CD4-positive, alpha-beta T cell treated with Interleukin-6 at 100 ng/mL for 8 hours (primary cell): Measurements from ENCODE around the gene GP1BA.

Experiments
- DNase-seq: peaks from one replicate; pipeline ENCODE4 v3.0.0-alpha.2; 2020; ENCODE audit warnings: mixed read lengths, low spot score

The GP1BA gene

DNA sequence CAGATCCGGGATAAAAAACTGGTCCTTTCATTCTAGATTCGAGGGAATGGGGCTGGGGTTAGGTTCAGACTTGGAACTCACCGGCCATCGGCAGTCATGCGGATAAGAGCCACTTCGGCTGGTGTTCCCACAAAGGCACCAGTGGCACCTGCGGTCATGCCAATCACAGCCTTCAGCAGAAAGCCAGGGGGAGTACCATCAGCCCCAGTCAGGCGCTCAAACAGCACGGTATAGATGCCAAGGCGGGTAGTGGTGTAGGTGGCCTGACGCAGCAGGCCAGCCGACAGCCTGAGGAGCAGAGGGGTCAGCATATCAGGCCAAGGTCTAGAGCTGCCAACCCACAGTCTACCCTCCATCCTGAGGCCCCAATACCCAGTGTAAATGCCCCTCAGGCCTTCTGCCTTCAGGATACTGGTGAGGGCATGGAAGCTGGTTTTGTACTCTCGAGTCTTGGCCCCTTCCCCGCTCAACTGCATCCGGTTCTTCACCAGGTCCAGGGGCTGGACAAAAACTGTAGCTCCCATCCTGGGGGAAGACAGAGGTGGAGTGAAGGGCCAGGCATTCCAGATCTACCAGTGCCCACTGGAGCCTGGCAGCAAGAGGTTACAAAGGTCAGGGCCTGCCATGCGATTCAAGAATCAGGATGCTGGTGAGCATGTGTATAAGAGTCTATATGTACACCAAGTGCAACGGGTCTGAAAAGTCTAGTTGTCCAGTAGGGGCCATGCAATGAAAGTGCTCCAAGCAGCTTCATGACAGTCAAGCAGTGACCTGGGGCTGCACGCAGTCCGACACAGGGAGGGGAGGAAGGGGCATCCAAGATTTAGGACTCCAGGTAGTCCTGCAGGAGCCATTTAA, 6.8 kb downstream of the GP1BA start:
- no peak for DNase-seq

DNA sequence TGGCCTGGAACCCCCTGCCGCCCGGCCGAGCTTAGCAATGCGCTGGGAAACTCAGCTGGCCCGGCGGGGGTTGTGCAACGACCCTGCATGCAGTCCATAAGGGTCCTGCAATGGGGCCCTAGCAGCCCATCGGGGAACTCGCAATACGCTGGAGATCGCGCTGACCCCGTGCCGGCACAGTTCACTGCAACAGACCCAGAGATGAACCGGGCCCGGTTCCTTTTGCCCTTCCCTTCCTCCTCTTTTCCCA, 7.4 kb downstream of the GP1BA start:
- DNase-seq = no peak

DNA sequence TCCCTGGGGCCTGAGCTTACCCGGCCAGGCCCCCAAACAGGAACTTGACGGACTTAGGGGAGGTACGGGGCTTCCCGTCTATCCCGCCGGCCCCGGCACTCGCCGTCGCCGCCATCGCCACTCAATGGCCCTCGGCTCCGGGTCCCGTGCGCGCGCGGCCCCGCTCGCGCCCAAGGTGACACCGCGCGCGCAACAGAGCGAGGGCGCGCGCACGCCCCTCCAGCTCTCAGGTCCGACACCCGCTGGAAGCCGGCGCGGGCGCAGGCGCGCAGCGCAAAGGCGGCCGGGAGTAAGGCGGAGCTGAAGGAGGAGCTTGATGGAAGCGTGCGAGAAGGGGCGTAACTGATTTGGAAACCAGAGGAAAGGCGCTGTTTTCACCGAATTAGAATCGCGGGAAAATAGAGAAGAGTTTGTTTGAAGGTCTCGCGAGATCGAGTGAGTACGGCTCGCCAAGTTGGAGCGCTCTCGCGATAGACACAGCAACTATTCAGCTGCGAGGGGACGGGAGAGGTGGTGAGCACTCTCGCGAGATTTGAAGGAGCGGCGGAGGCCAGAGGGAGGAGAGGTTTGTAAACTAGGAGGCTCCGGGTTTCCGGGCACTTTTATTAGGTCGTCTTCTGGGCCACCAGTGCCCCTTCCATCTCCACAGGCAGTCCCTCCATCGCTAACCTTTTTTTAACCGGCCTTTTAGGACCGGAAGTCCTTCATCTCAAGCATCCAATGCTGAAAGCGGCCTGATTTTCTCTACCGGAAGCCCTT, 7.9 kb downstream of the GP1BA start, which contains the start of the genes RNF167 and SLC25A11:
RNF167 (plus strand) TSS at position 473 of the 759 bp plus-strand sequence. CDS start 642 bp downstream, outside the sequence.
SLC25A11 (minus strand) TSS at position 251 of the 759 bp plus-strand sequence; CDS start at position 115, 136 bp downstream.
- DNase-seq = peak; percentile 98

DNA sequence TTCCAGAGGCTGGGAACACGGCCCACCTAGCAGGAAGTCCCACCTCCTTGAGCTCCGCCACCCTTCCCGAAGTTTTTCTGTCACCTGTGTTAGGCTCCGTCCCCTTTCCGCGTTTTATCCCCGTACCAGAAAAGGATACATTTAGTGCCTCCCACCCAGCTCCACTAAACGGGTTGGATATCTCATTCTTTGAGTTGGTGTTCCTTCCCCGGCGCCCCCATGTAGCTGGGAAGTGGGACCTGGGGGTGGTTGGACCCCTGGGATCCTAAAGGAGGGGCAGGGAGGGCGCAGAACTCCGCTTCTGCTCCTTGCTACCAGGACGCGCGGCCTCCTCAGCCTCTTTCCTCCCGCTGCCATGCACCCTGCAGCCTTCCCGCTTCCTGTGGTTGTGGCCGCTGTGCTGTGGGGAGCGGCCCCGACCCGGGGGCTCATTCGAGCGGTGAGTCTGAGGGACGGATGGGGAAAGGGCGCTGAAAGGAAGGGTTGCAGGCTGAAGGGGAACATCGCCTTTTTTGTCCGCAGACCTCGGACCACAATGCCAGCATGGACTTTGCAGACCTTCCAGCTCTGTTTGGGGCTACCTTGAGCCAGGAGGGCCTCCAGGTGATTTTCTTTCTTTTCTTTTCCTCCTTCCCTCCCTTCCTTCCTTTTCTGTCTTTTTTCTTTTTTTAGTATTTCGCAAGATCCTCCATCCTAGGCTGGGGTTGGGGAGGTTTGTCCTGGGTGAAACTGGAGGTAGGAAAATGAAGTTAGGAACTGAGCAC, 8.7 kb downstream of the GP1BA start:
- peak; percentile 39 for DNase-seq

DNA sequence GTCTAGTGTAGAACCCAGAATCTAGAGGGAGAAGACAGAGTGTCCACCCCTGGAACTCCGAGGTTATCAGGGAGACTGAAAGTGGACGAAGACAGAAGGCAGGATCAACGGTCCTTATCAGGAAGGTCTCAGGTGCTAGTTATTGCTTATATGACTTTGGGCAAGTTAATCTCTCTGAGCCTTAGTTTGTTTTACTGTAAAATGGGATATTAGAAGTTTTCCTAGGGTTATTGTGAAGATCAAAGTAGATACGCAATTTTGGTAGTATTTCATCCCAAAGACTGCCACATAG, 9.2 kb downstream of the GP1BA start:
- no peak for DNase-seq

DNA sequence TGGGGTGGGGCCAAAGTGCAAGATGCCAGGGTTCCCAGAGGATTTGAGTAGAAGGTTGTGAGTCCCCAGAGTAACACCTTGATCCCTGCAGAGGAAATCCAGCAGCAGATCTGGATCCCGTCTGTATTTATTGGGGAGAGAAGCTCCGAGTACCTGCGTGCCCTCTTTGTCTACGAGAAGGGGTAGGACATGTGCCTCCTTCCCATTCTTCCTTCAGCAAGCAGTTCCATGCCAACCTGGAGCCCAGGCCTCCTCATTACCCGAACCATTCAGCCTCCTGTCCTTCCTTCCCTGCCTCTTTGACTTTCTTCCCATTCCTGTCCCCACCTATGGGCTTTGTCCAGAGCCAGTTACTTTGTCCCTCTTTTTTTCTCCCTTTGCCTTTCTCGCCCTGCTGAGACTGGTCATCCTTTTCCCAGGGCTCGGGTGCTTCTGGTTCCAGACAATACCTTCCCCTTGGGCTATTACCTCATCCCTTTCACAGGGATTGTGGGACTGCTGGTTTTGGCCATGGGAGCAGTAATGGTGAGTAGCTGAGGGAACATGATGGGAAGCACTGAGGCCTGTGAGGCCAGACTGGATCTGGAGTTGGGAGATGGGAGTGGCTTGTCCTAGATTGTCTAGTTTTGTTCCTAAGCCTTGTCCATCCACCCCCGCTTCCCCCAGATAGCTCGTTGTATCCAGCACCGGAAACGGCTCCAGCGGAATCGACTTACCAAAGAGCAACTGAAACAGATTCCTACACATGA, 10.9 kb downstream of the GP1BA start:
- DNase-seq = no peak

DNA sequence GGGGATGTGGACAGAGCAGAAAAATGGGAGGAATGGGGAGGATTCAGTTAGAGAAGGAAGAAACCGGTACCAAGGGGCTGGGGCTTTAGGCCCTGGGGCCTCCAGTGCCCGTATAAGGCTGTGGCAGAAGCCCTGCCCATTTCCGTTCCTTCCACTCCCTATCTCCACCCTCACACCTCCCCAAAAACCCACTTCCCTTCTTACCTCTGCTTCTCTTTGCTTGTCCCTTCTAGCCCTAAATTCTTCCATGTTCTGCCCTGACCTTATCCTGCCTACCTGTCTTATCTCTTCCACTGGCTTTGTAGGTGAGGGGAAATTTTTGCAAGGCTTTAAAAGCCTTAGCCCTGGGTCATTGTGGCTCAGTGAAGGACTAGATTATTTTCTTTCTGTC, 12.1 kb downstream of the GP1BA start:
- DNase-seq = peak; percentile 70

DNA sequence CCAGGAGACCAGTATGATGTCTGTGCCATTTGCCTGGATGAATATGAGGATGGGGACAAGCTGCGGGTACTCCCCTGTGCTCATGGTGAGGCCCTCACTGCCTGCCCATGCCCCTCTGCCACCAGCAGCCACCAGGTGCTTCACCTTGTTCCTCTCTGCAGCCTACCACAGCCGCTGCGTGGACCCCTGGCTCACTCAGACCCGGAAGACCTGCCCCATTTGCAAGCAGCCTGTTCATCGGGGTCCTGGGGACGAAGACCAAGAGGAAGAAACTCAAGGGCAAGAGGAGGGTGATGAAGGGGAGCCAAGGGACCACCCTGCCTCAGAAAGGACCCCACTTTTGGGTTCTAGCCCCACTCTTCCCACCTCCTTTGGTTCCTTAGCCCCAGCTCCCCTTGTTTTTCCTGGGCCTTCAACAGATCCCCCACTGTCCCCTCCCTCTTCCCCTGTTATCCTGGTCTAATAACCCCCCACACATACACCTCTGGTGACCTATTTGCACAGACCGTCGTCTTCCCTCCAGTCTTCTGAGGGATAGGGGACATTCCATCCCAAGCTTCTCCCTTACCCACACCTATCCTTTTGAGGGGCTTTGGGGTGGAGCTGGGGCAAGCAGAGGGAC, 12.6 kb downstream of the GP1BA start:
- no peak for DNase-seq

DNA sequence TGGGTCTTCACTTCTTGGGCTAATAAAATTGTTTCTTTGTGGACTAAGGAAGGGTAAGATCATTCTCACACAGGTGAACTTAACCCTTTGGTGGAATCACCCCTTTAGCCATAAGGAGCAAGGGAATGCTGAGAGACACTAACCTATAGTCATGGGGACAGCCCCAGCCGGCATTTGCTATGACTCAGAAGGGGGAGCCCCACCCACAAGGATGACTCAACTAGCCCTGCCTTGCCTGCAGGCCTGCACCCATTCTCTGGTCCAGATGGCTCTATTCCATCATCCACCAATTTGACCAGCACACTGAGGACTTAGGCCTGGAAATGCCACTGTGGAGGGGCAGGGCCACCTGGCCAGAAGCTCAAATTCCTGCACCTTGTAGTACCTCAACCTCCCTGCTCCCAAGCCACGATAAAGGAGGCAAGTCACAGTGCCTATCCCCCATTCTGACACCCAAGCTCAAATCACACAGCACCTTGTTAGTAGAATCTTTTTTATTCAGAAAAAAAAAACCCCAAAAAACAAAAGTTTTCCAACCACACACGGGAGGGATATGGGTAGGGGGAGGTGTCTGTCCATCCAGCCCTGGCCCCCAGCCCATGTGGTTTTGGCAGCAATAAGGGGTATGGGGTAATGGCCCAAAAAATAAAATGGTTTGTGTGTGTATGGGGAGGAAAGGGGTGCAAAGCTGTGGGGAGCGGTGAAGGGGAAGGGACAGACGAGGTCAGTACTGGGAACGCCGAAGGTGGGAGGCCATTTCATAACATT, 13.3 kb downstream of the GP1BA start:
- DNase-seq = peak; percentile 72

DNA sequence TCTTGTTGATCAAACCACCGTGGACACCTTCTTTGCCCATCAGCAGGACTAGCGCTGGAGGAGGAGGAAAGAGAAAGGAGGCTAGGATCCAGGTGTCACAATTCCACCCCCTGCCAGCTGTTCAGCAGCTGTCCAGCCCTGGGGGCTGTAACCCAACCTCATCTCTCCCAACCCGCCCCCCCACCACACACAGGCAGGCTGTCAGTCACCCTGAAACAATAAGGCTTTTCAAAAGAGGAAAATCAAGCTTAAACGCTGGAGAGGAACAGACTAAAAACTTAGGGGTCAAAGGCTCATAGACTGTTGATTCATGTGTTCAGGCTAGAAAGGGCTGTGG, 13.8 kb downstream of the GP1BA start:
- no peak for DNase-seq

DNA sequence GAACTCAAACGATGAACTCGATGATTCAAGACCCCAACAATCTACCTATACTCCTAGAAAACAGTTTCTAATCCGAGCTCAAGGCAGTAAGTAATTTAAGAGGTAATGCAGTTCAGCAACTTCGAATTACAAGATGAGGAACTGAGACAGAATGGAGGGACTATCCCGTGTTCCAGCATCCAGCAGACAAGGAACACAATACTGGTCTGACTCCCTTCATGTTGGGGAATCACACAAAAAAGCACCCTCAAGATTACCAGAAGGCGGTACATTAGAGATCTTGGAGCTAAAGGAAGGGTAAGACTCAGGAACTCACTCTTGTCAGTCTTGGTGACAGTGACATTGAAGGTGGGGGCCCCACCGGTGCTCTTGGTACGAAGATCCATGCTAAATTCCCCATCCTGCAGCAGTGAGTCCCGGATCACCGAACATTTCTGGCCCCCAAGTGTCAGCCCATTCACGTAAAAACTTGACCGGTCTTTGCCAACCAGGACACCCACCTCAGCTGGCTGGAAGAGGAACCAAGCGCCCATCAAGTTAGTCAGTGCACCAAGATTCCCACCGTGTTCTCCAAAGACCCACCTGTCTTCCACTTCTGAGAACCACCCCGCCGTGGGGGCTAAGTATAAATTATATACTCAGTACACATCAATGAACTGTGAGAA, 14.4 kb downstream of the GP1BA start:
- DNase-seq = no peak

DNA sequence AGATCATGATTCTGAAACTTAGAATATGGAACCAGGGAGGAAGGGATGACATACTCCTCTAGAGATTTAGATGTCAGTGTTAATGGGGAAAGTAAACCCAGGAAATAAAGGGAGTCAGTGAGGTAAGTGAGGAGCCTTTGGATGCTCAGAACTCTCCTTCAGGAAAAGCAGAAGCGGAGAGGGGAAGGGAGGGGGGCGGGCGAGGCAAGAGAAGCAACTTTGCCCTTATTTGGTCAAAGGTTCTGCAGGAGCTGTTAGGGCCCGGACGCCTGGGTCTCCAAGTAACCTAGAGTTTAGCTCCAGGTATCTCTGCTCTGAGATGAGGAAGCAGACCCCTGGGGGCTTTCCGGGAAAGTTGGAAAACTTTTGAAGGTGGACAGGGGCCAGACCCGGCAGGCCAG, 14.9 kb downstream of the GP1BA start:
- no peak for DNase-seq

DNA sequence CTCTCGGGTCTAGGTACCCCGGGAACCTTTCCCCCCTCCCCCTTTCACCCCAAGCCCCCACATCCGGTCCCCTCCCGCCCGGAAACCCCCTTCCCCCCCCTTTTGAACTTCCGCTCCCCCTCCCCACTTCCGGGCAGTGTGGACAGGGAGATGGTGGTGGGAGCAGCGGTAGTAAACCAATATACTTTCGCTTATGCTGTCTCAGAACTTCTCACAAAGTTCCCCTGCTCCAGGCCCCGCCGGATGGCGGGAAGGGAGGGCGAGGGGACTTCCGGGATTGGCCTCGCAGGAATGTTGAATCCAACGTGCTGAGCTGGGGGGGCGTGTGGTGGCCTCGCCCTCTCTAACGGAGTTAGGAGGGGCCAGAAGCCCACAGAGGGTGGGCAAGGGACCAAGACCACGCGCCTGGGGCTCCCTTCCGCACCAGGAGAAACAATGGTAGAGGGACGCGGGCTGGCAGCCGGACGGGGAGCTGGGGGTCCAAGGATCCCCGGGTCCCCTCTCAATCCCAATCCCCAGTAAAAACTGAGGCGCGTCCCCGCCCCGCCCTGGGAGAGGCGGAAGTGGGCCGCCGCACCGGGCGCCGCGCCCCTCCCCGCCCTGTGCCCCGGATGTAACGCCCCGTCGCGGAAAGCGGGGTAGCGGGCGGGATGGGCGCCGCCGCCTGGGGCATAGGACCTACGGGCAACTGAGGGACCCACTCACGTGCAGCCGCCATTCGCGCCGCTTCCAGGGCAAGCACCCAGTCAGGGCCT, 15.5 kb downstream of the GP1BA start:
- DNase-seq = peak; percentile 60

DNA sequence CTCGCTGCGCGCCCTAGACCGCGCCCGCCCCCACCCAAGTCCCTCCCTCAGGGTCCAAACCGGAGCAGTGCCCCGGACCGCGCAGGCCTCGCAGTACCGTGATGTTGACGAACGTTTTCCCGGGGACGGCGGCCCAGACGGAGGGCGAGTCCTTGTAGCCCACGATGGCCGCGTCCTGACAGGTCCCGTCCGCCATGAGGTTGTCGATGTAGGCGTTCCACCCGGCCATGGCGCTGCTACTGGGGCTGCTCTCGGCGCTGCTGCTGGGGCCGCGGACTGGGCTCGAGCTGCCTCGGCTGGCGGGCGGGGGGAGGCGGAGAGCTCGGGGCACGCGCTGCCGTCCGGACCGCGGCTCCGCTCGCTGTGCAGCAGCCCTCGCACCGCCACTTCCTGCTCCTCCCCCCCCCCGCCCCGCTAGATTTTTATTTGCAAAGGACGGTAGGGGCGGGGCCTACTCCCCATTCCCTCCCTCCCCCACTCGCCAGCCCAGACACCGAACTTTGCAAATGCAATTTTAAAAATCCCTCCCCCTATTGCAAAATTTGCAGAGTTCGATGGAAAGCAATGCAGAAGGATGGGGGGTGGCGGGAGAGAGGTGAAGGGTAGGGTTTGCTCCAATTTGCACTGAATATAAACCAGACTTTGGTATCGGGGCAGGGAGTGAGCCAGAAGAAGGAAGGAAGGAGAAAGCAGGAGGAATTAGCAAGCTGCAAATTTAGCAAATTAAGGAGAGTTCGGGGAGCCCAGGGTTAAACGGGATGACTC, 16.3 kb downstream of the GP1BA start, which contains the start of gene PFN1:
PFN1 (minus strand) TSS at position 365 of the 765 bp plus-strand sequence; CDS start at position 229, 136 bp downstream.
- peak; percentile 94 for DNase-seq

DNA sequence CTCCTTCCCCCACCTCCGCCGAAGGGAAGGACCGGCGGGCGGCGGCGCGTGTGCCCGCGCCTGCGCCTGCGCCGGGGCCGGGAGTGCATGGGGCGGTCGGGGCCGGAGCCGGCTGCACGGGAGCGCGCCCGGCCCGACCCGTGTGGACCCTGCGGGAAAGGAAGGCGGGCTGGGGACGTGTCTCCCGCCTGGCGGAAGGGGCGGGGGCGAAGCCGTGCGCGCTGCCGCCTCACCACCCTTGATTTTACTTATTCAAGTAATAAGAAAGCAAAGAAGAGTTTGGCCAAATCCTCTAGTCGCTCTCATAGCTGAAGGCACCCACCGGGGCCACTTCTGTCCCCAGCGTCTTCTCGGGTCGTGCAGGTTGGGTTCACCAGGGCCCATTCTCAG, 16.8 kb downstream of the GP1BA start:
- peak; percentile 73 for DNase-seq

DNA sequence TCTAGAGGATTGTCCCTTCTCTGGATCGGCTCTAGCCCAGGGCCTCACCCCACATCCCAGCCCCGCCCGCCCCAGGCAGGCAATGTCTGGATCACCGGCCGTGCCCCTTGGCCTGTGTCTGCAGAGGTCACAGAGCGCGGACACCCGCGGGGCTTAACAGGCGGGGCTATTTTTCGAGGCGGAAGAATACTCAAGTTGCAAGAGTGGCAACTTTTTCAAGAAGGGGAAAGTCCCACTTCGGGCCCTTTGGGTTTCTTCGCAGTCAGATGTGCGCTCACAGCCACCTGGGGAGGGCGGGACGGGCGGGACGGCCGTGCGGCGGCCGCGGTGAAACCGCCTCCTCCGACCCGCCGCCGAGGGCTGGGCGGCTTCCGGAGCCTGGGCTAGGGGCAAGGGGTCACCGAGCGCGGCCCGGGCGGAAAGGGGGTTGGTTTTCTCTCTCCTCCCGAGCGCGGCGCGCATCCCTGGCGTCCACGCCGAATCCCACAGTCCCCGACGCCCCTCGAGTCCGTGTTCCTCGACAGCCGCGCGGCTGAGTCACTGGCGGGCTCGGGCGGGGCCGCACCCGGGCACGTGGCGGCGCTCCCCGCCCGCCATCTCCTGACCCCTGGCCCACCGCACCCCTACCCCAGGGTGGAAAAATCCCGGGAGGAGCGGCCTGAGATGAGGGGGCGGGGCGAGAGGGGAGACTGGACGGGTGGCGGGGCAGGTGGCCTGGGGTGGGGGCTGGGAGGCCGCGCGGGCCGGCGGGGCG, 17.4 kb downstream of the GP1BA start:
- DNase-seq = peak; percentile 77

DNA sequence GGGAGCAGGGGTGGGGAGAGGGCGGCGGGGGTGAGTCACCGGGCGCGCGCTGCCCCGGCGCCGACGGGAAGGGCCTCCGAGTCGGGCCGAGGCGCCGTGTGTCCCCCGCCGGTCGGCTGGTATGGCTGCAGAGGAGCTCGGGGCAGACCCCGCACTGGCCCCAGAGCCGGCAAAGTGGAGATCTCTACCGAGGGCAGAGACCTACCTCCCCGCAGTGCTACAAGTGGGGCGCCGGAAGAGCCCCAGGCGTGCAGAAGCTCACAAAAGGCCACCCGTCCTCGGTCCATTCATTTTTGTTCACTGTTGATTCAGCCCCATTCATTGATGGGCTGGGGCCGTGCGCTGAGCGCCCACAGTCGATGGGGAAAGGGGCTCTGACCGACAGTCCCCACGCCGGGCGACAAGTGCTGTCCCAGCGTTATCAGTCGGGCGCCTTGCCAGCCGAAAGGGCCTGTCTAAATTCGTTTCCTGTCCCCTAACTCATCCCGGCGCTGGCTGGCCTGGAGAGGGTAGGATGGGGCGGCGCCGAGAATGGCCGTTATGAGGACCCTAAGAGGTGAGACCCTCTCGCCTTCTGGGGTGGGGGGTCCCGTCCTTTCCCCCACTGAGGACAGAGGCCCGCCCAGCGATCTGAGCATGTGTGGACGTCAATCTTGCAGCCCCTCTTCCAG, 18.1 kb downstream of the GP1BA start:
- DNase-seq = no peak
